NT2/D1 (cell line): ENCODE measurements around the gene HMMR.

Experiments
- DNase-seq: peaks from one replicate; pipeline ENCODE4 v3.0.0-alpha.2; 2011; ENCODE audit warnings: low read depth, low spot score
- H3K27me3 ChIP-seq: 2 replicates; pipeline ENCODE4 v1.6.0; 2011; ENCODE audit warnings: mild to moderate bottlenecking; ENCODE audit not compliant: insufficient read length, insufficient read depth
- H3K36me3 ChIP-seq: 2 replicates; pipeline ENCODE4 v1.6.1; 2011; ENCODE audit warnings: mild to moderate bottlenecking, low read length, mixed read lengths; ENCODE audit not compliant: insufficient read depth, insufficient read length
- H3K4me1 ChIP-seq: 2 replicates; pipeline ENCODE4 v1.5.1; 2011; ENCODE audit not compliant: insufficient read depth, insufficient read length
- H3K4me3 ChIP-seq: 2 replicates; pipeline ENCODE4 v1.5.1; 2011; ENCODE audit warnings: low read depth; ENCODE audit not compliant: insufficient read length
- H3K9ac ChIP-seq: 2 replicates; pipeline ENCODE4 v1.6.0; 2011; ENCODE audit warnings: low read depth; ENCODE audit not compliant: insufficient read length
- H3K9me3 ChIP-seq: 2 replicates; pipeline ENCODE4 v1.5.1; 2011; ENCODE audit warnings: mild to moderate bottlenecking, low read length; ENCODE audit not compliant: insufficient read depth
- SUZ12 ChIP-seq: IDR thresholded peaks from 2 replicates; pipeline ENCODE4 v1.6.1; 2011; ENCODE audit not compliant: insufficient read length, insufficient read depth; ENCODE audit errors: extremely low read depth
- YY1 ChIP-seq: IDR thresholded peaks from 2 replicates; pipeline ENCODE4 v1.6.1; 2011; ENCODE audit not compliant: insufficient read length, insufficient read depth
- ZNF274 ChIP-seq: IDR thresholded peaks from 2 replicates; pipeline ENCODE4 v1.6.1; 2011; ENCODE audit warnings: mild to moderate bottlenecking, low read depth, low read length

HMMR gene

GRCh38 chr5:163478126-163478981, 17.9 kb downstream of the HMMR start:
- no peaks in the 10 kb centered on the region for H3K4me1 ChIP-seq
- no peak overlapping the region for H3K4me3 ChIP-seq
- no peak for TF ChIP-seq SUZ12
- no peaks in the 10 kb centered on the region for H3K27me3 ChIP-seq
- H3K9me3 ChIP-seq: no peaks in the 10 kb centered on the region
- H3K9ac ChIP-seq: no peak overlapping the region
- H3K36me3 ChIP-seq: peaks cover 76% of the 10 kb centered on the region
- no peak for DNase-seq

- Histone ChIP-seq H3K9me3 (no peaks in the 10 kb centered on the region), H3K4me3 (no peak overlapping the region), H3K36me3 (peaks cover 75% of the 10 kb centered on the region), H3K27me3 (no peaks in the 10 kb centered on the region), H3K9ac (no peak overlapping the region), H3K4me1 (no peaks in the 10 kb centered on the region)
- no peak for TF ChIP-seq SUZ12
- no peak for TF ChIP-seq YY1
- no peak for TF ChIP-seq ZNF274
- no peak for DNase-seq
Measured at GRCh38 chr5:163478982-163479271, 18.5 kb downstream of the HMMR start.

DNA sequence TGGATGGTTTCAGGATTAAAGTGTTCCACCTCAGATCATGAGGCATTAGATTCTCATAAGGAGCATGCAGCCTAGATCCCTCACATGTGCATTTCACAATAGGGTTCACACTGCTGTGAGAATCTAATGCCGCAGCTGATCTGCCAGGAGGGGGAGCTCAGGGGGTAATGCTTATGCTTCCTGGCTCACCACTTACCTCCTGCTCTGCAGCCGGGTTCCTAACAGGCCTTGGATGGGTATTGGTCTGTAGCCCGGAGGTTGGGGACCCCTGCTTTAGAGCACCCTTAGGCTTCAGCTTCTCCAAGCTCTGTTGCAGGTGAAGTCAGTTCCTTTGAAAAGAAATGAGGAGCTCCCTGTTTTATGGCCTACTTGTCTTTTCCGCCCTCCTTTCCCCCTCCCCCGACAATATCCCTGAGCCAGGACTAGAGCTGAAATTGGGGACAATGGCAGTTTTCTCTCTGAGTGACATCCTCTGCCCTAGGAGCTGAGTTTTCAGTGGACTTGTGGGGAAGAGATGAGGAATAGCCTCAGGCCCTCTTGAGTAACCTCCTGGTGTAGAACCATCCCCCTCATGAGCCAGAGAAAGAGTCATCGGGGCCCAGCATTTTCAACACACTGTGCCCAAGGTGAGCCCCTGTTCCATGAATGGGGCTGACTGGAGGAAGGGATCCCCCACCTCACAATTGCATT, 28.8 kb downstream of the HMMR start:
- Histone ChIP-seq H3K4me1 (peaks cover 8% of the 10 kb centered on the region), H3K9ac (no peak overlapping the region), H3K4me3 (no peak overlapping the region), H3K36me3 (peaks cover 42% of the 10 kb centered on the region), H3K9me3 (no peaks in the 10 kb centered on the region), H3K27me3 (no peaks in the 10 kb centered on the region)
- DNase-seq: no peak
- TF ChIP-seq SUZ12 (no peak), YY1 (no peak), ZNF274 (no peak)

DNA sequence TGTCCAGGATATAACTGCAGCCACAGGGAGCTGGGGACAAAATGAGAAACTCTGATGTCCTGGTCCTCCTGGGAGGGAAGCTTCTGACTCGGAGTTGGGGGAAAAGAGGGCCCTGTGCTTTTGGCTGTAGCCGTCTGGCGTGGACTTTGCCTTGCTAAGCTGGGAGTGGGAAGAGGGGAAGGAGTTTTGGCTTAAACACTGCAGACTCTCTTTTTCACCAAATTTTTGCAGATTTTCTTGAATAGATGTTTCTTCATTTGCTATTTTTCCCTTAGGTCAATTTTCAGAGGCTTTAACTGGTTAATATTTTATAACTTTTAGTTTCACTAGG, 29.3 kb downstream of the HMMR start:
- Histone ChIP-seq H3K27me3 (no peaks in the 10 kb centered on the region), H3K36me3 (peaks cover 39% of the 10 kb centered on the region), H3K9ac (no peak overlapping the region), H3K4me3 (no peak overlapping the region), H3K9me3 (no peaks in the 10 kb centered on the region), H3K4me1 (peaks cover 8% of the 10 kb centered on the region)
- no peak for DNase-seq
- TF ChIP-seq YY1: no peak
- TF ChIP-seq SUZ12: no peak
- TF ChIP-seq ZNF274: no peak

DNA sequence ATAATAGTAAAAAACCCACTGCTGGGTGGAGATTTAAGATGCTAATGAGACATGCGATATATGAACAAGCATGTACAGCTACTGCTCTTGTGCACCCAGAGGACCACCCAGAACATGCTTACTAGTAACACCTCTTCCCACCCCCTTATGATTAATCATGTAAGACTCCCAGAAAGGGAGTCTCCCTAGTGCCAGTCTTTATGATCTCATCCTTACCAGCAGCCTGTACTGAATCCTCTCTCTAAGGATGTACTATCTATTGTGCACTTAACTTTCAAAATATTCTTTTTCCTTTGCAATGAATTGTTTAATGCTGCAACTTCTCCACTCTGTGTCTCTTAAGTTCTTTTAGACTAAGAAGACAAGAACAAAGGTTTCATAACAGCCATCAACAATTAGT, 35.9 kb downstream of the HMMR start:
- no peaks in the 10 kb centered on the region for H3K27me3 ChIP-seq
- no peaks in the 10 kb centered on the region for H3K4me1 ChIP-seq
- no peaks in the 10 kb centered on the region for H3K9me3 ChIP-seq
- no peak for TF ChIP-seq YY1
- no peak for TF ChIP-seq ZNF274
- TF ChIP-seq SUZ12: no peak
- DNase-seq: no peak
- H3K9ac ChIP-seq: no peak overlapping the region
- no peak overlapping the region for H3K4me3 ChIP-seq
- H3K36me3 ChIP-seq: peaks cover 8% of the 10 kb centered on the region

- Histone ChIP-seq H3K9me3 (no peaks in the 10 kb centered on the region), H3K4me1 (no peaks in the 10 kb centered on the region), H3K27me3 (no peaks in the 10 kb centered on the region), H3K4me3 (no peak overlapping the region), H3K9ac (no peak overlapping the region), H3K36me3 (peaks cover 7% of the 10 kb centered on the region)
- no peak for DNase-seq
- TF ChIP-seq YY1 (no peak), ZNF274 (no peak), SUZ12 (no peak)
Measured at GRCh38 chr5:163497315-163497714, 36.9 kb downstream of the HMMR start.

DNA sequence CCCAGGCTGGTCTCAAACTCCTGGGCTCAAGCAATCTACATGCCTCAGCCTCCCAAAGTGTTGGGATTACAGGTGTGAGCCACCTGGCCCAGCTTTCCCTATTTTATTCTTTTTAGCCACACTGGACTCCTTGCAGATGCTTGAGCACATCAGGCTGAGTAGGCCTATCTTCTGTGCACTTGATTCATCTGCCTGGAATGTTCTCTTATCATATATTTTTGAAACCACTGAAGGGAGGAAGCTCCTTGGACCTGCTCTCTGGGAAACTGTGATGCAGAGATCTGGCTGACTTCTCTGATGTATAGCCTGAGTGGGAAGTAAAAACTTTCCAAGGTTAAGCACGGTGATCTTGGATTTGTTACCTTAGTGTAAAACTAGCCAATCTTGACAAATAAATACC, 38.5 kb downstream of the HMMR start:
- Histone ChIP-seq H3K4me1 (no peaks in the 10 kb centered on the region), H3K9ac (no peak overlapping the region), H3K9me3 (no peaks in the 10 kb centered on the region), H3K27me3 (no peaks in the 10 kb centered on the region), H3K4me3 (no peak overlapping the region), H3K36me3 (no peaks in the 10 kb centered on the region)
- no peak for TF ChIP-seq YY1
- TF ChIP-seq SUZ12: no peak
- TF ChIP-seq ZNF274: no peak
- no peak for DNase-seq
